Natural killer cell (primary cell): Measurements from ENCODE around the gene CARD19. TPM values are rescaled to one million over a fixed set of nuclear protein-coding genes. Genes with fewer than 3 reads are reported as not detected.

ENCODE experiments used
- ATAC-seq, 3 donors: fragments of 150-1000 bp in 2 of 3; fragments of 200-7000 bp in 1 of 3; cut with Tn5 transposase; 1 replicate in 1 of 3; 2 replicates in 2 of 3; pipeline ENCODE4 v1.10.0; 2021; ENCODE audit warnings: mild to moderate bottlenecking in 2 of 3, moderate library complexity in 2 of 3
- DNase-seq, 2 donors: peaks; one replicate each; pipeline versions ENCODE4 v3.0.0 to v3.0.0-alpha.2; 2013 to 2021; ENCODE audit warnings: mixed read lengths in 1 of 2
- H3K27ac ChIP-seq: one replicate; pipeline ENCODE4 v1.5.1; 2013; ENCODE audit warnings: mild to moderate bottlenecking, low read length
- H3K27me3 ChIP-seq: one replicate; pipeline ENCODE4 v1.6.1; 2013; ENCODE audit warnings: low read length; ENCODE audit not compliant: control insufficient read depth, insufficient read depth
- H3K36me3 ChIP-seq: one replicate; pipeline ENCODE4 v1.6.1; 2013; ENCODE audit warnings: low read length; ENCODE audit not compliant: control insufficient read depth, insufficient read depth
- H3K4me1 ChIP-seq: one replicate; pipeline ENCODE4 v1.6.1; 2013; ENCODE audit warnings: low read length; ENCODE audit not compliant: control insufficient read depth, insufficient read depth
- H3K4me3 ChIP-seq: one replicate; pipeline ENCODE4 v1.5.1; 2013; ENCODE audit warnings: low read length
- H3K9me3 ChIP-seq: one replicate; pipeline ENCODE4 v1.6.1; 2013; ENCODE audit warnings: low read length; ENCODE audit not compliant: control insufficient read depth, insufficient read depth
- H3K27ac Mint-ChIP-seq, 2 donors: one replicate each; pipeline ENCODE4 v1.8.0; 2022; ENCODE audit warnings: mild to moderate bottlenecking in 2 of 2, mixed read lengths in 2 of 2, moderate library complexity in 1 of 2
- H3K27me3 Mint-ChIP-seq, 2 donors: one replicate each; pipeline ENCODE4 v1.8.0; 2022; ENCODE audit warnings: low read depth in 2 of 2, mixed read lengths in 2 of 2
- H3K36me3 Mint-ChIP-seq: one replicate; pipeline ENCODE4 v1.8.0; 2022; ENCODE audit warnings: mixed read lengths
- H3K4me1 Mint-ChIP-seq, 2 donors: one replicate each; pipeline ENCODE4 v1.8.0; 2022; ENCODE audit warnings: mixed read lengths in 2 of 2
- H3K4me3 Mint-ChIP-seq: one replicate; pipeline ENCODE4 v1.8.0; 2022; ENCODE audit warnings: mild to moderate bottlenecking, moderate library complexity, mixed read lengths
- H3K9me3 Mint-ChIP-seq, 2 donors: one replicate each; pipeline ENCODE4 v1.8.0; 2022; ENCODE audit warnings: mixed read lengths in 2 of 2
- CTCF ChIP-seq: fragments of 200-600 bp; IDR thresholded peaks from one replicate; pipeline ENCODE4 v1.8.0; 2022; ENCODE audit warnings: antibody characterized with exemption
- WGBS: methylation state at CpG from one replicate; pipeline ENCODE4 v1.1.7; 2013; ENCODE audit warnings: missing lambda C conversion rate; ENCODE audit not compliant: insufficient coverage; 5-methylcytosine and 5-hydroxymethylcytosine counted together
- intact Hi-C: fragments of 100-400 bp; cut with micrococcal nuclease; formaldehyde crosslinking; loops from one replicate; pipeline ENCODE4 v1.14.2; 2022
- total RNA-seq, 4 donors: library from RNA; stranded (reverse); fragments of 120-200 nt in 1 of 4; gene quantifications; one replicate each; pipeline versions ENCODE4 v1.2.3 to v1.2.4, GENCODE V29; 2013 to 2022

Gene CARD19
- total RNA-seq, 3 donors from 2014 or later (not counting 1 experiment from before 2014, with no cell fraction given) = 30.7 to 49.1 (median 42.6) TPM

- Mint-ChIP-seq H3K27me3 (peaks cover 14 to 25% of the 10 kb centered on the region in 2 donors), H3K4me3 (no peak overlapping the region), H3K9me3 (no peaks in the 10 kb centered on the region), H3K36me3 (no peaks in the 10 kb centered on the region), H3K4me1 (peaks cover 5 to 12% of the 10 kb centered on the region in 2 donors), H3K27ac (no peak overlapping the region)
- ATAC-seq (no peak), DNase-seq (no peak)
- intact Hi-C loops = no loop called here
- Histone ChIP-seq H3K36me3 (peaks cover 3% of the 10 kb centered on the region), H3K27me3 (peaks cover 6% of the 10 kb centered on the region), H3K27ac (no peak overlapping the region), H3K4me1 (peaks cover 16% of the 10 kb centered on the region), H3K4me3 (no peak overlapping the region), H3K9me3 (peaks cover 3% of the 10 kb centered on the region)
- TF ChIP-seq CTCF = no peak
- WGBS = 92% methylated on average over 4 of the region's 4 CpGs
Observed at GRCh38 chr9:93085676-93086075, 10.3 kb upstream of the CARD19 start.

GRCh38 chr9:93086447-93087224 is 9.4 kb upstream of the CARD19 start:
- peaks cover 3% of the 10 kb centered on the region for H3K9me3 ChIP-seq
- 91% methylated on average over 7 of the region's 8 CpGs for WGBS
- H3K27me3 ChIP-seq = peaks cover 6% of the 10 kb centered on the region
- Mint-ChIP-seq H3K27ac (no peak overlapping the region), H3K4me1 (peaks cover 5 to 12% of the 10 kb centered on the region in 2 donors), H3K36me3 (no peaks in the 10 kb centered on the region), H3K4me3 (no peak overlapping the region), H3K27me3 (peaks cover 7 to 20% of the 10 kb centered on the region in 2 donors), H3K9me3 (no peaks in the 10 kb centered on the region)
- H3K36me3 ChIP-seq = peaks cover 3% of the 10 kb centered on the region
- ATAC-seq (no peak), DNase-seq (no peak)
- H3K4me1 ChIP-seq = peaks cover 16% of the 10 kb centered on the region
- no peak overlapping the region for H3K27ac ChIP-seq
- intact Hi-C loops = no loop called here
- no peak overlapping the region for H3K4me3 ChIP-seq
- no peak for TF ChIP-seq CTCF

- H3K4me3 ChIP-seq = no peak overlapping the region
- H3K4me3 Mint-ChIP-seq = no peak overlapping the region
- H3K27me3 ChIP-seq = peaks cover 2% of the 10 kb centered on the region
- no peak for TF ChIP-seq CTCF
- H3K27ac Mint-ChIP-seq = no peak overlapping the region
- H3K9me3 ChIP-seq = peaks cover 3% of the 10 kb centered on the region
- H3K36me3 ChIP-seq = peaks cover 3% of the 10 kb centered on the region
- peaks cover 19% of the 10 kb centered on the region for H3K4me1 ChIP-seq
- peaks cover 7 to 16% of the 10 kb centered on the region in 2 donors for H3K27me3 Mint-ChIP-seq
- peaks cover 5 to 18% of the 10 kb centered on the region in 2 donors for H3K4me1 Mint-ChIP-seq
- ATAC-seq (no peak), DNase-seq (no peak)
- no peaks in the 10 kb centered on the region for H3K9me3 Mint-ChIP-seq
- H3K27ac ChIP-seq = no peak overlapping the region
- H3K36me3 Mint-ChIP-seq = no peaks in the 10 kb centered on the region
- intact Hi-C loops = no loop called here
- 96% methylated on average over 12 of the region's 12 CpGs for WGBS
Observed at GRCh38 chr9:93087971-93088655, 7.9 kb upstream of the CARD19 start.
